AG04449 (cell line): ENCODE results near the gene LSM5.
"Not testable (repeated sequence)": the region's sequence is repeated elsewhere in the genome, so short reads cannot be mapped to it uniquely, and the experiment has no call there.

Source experiments
- CTCF ChIA-PET: fragments of 350-600 bp; formaldehyde crosslinking; extraction: SDS; loops from one replicate; lab custom pipeline; 2021; ENCODE audit warnings: antibody characterized with exemption; lab: Yijun Ruan, JAX
- POLR2A ChIA-PET: fragments of 400-600, 350-600 bp; formaldehyde crosslinking; extraction: SDS; loops from one replicate; lab custom pipeline; 2020; ENCODE audit warnings: antibody characterized with exemption, inconsistent platforms; lab: Yijun Ruan, JAX
- DNase-seq: peaks from one replicate; pipeline ENCODE4 v3.0.0-alpha.2; 2010; ENCODE audit warnings: low read depth, low spot score
- H3K4me3 ChIP-seq: 2 replicates; pipeline ENCODE4 v1.5.1; 2011; ENCODE audit warnings: low read depth, mild to moderate bottlenecking, control low read depth, low read length
- TF ChIP-seq, protein P1 (sequence below): IDR thresholded peaks from one replicate; pipeline ENCODE4 v1.5.1; 2011; ENCODE audit warnings: mild to moderate bottlenecking, moderate library complexity, low read length, control low read depth, inconsistent platforms; ENCODE audit not compliant: insufficient read depth; ENCODE audit errors: missing control alignments

The LSM5 gene

DNA sequence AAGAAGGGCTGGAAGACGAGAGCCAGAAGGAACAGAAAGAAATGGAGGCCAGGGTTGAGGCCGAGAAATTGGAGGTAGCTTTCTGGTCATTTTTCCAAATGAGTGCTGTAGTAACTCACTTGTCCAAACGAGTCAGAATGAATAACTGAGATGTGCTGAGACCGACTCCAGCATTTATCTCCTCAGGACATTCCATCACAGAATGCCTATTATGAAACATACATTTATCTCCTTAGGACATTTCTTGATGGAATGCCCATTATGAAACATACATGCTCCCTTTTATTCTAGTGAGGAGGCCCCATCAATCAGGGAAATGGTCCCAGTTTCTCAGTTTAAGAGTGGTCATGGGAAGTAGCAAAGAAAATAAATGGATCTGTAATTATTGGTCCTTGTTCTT, 21.6 kb upstream of the LSM5 start:
- ChIA-PET POLR2A (no interaction called here), CTCF (no interaction called here)
- H3K4me3 ChIP-seq, result no peak overlapping the region
- TF ChIP-seq, protein P1, sequence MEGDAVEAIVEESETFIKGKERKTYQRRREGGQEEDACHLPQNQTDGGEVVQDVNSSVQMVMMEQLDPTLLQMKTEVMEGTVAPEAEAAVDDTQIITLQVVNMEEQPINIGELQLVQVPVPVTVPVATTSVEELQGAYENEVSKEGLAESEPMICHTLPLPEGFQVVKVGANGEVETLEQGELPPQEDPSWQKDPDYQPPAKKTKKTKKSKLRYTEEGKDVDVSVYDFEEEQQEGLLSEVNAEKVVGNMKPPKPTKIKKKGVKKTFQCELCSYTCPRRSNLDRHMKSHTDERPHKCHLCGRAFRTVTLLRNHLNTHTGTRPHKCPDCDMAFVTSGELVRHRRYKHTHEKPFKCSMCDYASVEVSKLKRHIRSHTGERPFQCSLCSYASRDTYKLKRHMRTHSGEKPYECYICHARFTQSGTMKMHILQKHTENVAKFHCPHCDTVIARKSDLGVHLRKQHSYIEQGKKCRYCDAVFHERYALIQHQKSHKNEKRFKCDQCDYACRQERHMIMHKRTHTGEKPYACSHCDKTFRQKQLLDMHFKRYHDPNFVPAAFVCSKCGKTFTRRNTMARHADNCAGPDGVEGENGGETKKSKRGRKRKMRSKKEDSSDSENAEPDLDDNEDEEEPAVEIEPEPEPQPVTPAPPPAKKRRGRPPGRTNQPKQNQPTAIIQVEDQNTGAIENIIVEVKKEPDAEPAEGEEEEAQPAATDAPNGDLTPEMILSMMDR, result no peak
- DNase-seq, result no peak

DNA sequence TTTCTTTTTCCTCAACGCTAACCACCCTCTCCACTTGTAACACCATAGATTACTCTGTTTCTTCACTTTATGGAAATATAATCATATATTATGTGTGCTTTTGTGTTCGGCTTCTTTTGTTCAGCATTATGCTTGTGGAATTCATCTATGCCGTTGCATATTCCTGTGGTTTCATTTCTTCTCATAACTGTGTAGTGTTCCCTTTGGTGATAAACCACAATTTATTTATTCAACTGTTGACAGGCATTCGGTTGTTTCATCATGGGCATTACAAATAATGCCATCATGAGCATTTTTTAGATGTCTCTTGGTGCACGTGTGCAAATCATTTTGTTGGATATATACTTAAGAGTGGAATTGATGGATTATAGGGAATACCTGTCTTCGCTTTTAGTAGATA, 17.2 kb upstream of the LSM5 start:
- ChIA-PET POLR2A (no interaction called here), CTCF (no interaction called here)
- H3K4me3 ChIP-seq, result no peak overlapping the region
- TF ChIP-seq, protein P1, result no peak
- DNase-seq, result no peak

DNA sequence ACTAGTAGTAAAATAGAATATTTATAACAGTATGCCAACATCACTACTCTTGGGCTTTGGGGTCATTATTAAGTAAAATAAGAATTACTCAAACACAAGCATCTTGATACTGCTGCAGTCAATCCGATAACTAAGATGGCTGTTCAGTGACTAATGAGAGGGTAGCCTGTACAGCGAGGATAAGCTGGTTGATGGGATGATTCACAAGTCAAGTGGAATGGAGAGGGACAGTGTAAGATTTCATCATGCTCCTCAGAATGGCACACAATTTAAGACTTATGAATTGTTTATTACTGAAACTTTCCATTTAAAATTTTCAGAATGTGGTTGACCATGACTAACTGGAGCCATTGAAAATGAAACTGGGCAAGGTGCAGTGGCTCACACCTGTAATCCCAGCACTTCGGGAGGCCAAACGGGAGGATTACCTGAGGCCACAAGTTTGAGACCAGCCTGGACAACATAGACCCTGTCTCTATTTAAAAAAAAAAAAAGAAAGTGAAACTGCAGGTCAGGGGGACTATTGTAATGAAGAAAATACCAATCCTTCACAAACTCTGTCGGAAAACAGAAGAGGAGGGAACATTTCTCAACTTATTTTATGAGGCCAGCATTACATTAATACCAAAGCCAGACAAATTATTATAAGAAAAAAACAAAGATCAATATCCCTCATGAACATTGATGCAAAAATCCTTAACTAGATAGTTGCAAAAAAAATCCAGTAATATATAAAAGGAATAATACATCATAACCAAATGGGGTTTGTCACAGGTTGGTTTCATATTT, 16.3 kb upstream of the LSM5 start:
- TF ChIP-seq, protein P1, result no peak
- DNase-seq, result peak; percentile 84
- ChIA-PET POLR2A (no interaction called here), CTCF (interaction anchor here (1.2 kb wide), 1 partner anchor 15 kb away, joined by 3 read pairs; no protein-coding TSS in a partner anchor)
- H3K4me3 ChIP-seq, result peak overlapping the region; percentile 32

DNA sequence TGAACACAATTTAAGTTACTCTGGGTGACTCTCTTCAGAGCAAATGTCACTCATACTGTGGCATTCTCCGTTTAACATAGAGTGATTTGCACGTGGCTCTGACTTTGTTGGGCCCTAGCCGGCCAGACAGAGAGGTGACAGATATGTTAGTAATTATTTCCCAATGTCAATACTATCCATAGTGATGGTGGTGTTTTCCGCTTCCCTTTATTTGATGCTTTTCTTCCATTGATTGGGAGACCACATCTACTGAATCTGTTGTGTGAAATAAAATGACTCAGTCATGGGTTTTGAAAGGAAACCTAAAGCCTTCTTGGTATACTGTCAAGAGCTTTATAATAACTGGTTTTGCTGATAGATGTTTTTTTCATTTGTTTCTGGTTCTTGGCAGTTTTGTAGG, 12.5 kb upstream of the LSM5 start:
- no peak overlapping the region for H3K4me3 ChIP-seq
- TF ChIP-seq, protein P1, result no peak
- POLR2A ChIA-PET, result no interaction called here
- no peak for DNase-seq
- CTCF ChIA-PET, result no interaction called here

DNA sequence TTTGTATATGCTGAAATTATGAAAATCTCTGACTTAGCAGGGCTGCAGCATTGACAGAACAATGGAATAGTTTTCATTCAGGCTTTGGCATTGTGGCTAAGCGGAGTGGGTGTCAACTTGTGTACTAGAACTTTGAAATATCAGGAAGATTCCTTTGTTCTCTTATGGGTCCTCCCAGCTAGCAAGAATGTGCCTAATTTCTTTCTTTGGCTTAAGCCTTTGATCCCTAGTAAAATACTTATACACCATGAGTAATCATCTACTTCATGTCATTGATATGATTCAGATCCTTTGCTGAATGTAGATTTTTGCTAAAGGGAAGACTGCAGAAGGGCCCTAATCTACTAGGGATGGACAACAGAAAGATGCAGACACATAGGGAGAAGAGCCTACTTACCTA, 11.3 kb upstream of the LSM5 start:
- ChIA-PET CTCF (no interaction called here), POLR2A (interaction anchor here (1.0 kb wide), 1 partner anchor 87 kb away, joined by 4 read pairs; no protein-coding TSS in a partner anchor)
- no peak overlapping the region for H3K4me3 ChIP-seq
- no peak for DNase-seq
- TF ChIP-seq, protein P1, result no peak

DNA sequence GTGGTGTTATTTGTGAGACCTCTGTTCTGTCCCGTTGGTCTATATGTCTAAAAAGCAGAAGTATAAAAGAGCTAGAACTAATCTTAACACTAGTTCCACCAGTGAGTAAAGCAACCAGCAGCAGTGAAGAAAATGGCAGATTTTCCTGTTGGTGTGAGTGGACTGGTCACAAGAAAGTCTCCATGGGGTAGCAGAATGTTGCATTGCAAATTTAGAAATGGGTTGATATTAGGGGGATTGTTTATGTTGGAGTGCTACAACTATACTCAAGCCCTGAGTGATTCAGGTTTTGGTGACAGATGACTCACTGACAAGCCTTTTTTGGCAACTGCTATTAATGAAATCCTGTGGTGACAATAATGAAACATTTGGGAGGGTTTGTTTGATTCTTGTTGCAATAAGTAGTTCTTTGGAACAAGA, 10.8 kb upstream of the LSM5 start:
- H3K4me3 ChIP-seq, result no peak overlapping the region
- CTCF ChIA-PET, result interaction anchor here (0.9 kb wide), 1 partner anchor 10 kb away, joined by 4 read pairs; no protein-coding TSS in a partner anchor
- DNase-seq, result no peak
- POLR2A ChIA-PET, result interaction anchor here (1.0 kb wide), 1 partner anchor 87 kb away, joined by 4 read pairs; no protein-coding TSS in a partner anchor
- TF ChIP-seq, protein P1, result no peak

DNA sequence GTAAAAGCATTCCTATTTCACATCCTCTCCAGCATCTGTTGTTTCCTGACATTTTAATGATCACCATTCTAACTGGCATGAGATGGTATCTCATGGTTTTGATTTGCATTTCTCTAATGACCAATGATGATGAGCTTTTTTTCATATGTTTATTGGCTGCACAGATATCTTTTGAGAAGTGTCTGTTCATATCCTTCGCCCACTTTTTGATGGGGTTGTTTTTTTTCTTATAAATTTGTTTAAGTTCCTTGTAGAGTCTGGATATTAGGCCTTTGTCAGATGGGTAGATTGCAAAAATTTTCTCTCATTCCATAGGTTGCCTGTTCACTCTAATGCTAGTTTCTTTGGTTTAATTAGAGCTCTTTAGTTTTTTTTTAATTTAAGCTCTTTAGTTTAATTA, 10.0 kb upstream of the LSM5 start:
- CTCF ChIA-PET, result interaction anchor here (0.6 to 0.9 kb wide), 2 partner anchors 9 to 15 kb away, joined by 3 to 4 read pairs; no protein-coding TSS in a partner anchor
- H3K4me3 ChIP-seq, POLR2A ChIA-PET, DNase-seq: not testable (repeated sequence)

DNA sequence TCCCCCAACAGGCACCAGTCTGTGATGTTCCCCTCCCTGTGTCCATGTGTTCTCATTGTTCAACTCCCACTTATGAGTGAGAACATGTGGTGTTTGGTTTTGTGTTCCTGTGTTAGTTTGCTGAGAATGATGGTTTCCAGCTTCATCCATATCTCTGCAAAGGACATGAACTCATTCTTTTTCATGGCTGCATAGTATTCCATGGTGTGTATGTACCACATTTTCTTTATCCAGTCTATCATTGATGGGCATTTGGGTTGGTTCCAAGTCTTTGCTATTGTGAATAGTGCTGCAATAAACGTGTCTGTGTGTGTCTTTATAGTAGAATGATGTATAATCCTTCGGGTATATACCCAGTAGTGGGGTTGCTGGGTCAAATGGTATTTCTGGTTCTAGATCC, 9.6 kb upstream of the LSM5 start:
- DNase-seq, POLR2A ChIA-PET, H3K4me3 ChIP-seq: not testable (repeated sequence)
- CTCF ChIA-PET, result interaction anchor here (0.6 kb wide), 1 partner anchor 16 kb away, joined by 3 read pairs; no protein-coding TSS in a partner anchor
